Keratinocyte (primary cell): Measurements from ENCODE around the gene CACNG3. TPM values are rescaled to one million over a fixed set of nuclear protein-coding genes. Genes with fewer than 3 reads are reported as not detected.

Experiments used
- DNase-seq: peaks from one replicate; pipeline ENCODE4 v3.0.0-alpha.2; 2011; ENCODE audit warnings: low read depth, missing footprints, low spot score
- FAIRE-seq: peaks from 2 replicates; lab custom pipeline; 2011; peaks lifted over from hg19 to GRCh38; lab: Jason Lieb, UNC
- H2AFZ ChIP-seq: 2 replicates; pipeline ENCODE4 v1.6.0; 2012; ENCODE audit warnings: low read length, control low read depth, inconsistent platforms; ENCODE audit not compliant: control insufficient read depth
- H3K27ac ChIP-seq: 2 replicates; pipeline ENCODE4 v1.5.1; 2011; ENCODE audit warnings: low read length; ENCODE audit not compliant: control insufficient read depth, insufficient read depth
- H3K27me3 ChIP-seq: 3 replicates; pipeline ENCODE4 v1.6.0; 2011; ENCODE audit warnings: low read length; ENCODE audit not compliant: control insufficient read depth, insufficient read depth; ENCODE audit errors: extremely low read depth
- H3K36me3 ChIP-seq, 2 experiments: 2 replicates in 1 of 2; 3 replicates in 1 of 2; pipeline ENCODE4 v1.5.1; 2011; ENCODE audit warnings: low read length in 2 of 2, mild to moderate bottlenecking in 1 of 2; ENCODE audit not compliant: control insufficient read depth in 2 of 2, insufficient read depth in 2 of 2; ENCODE audit errors: extremely low read depth in 1 of 2
- H3K4me1 ChIP-seq: 3 replicates; pipeline ENCODE4 v1.5.1; 2011; ENCODE audit warnings: low read length; ENCODE audit not compliant: control insufficient read depth, insufficient read depth; ENCODE audit errors: extremely low read depth
- H3K4me2 ChIP-seq: 3 replicates; pipeline ENCODE4 v1.6.0; 2011; ENCODE audit warnings: low read depth, low read length; ENCODE audit not compliant: control insufficient read depth, insufficient read depth; ENCODE audit errors: extremely low read depth
- H3K4me3 ChIP-seq, 3 experiments: fragments of 200-600 bp in 1 of 3; sonication (generic) in 1 of 3; 2 replicates in 2 of 3; 3 replicates in 1 of 3; pipeline ENCODE4 v1.5.1; 2011 to 2016; ENCODE audit warnings: low read length in 3 of 3, mild to moderate bottlenecking in 3 of 3, control low read depth in 2 of 3, inconsistent platforms in 1 of 3, low read depth in 1 of 3, mixed read lengths in 1 of 3, mixed run types in 1 of 3, moderate library complexity in 1 of 3; ENCODE audit not compliant: control insufficient read depth in 2 of 3, insufficient read depth in 2 of 3; ENCODE audit errors: extremely low read depth in 1 of 3
- H3K79me2 ChIP-seq: 2 replicates; pipeline ENCODE4 v1.6.0; 2012; ENCODE audit warnings: low read length; ENCODE audit not compliant: control insufficient read depth, insufficient read depth
- H3K9ac ChIP-seq: 3 replicates; pipeline ENCODE4 v1.6.0; 2011; ENCODE audit warnings: low read length; ENCODE audit not compliant: control insufficient read depth, insufficient read depth; ENCODE audit errors: extremely low read depth
- H3K9me1 ChIP-seq: 3 replicates; pipeline ENCODE4 v1.6.0; 2011; ENCODE audit warnings: low read length; ENCODE audit not compliant: control insufficient read depth, insufficient read depth; ENCODE audit errors: extremely low read depth
- H3K9me3 ChIP-seq: 2 replicates; pipeline ENCODE4 v1.5.1; 2012; ENCODE audit warnings: low read depth, low read length; ENCODE audit not compliant: control insufficient read depth
- H4K20me1 ChIP-seq: 3 replicates; pipeline ENCODE4 v1.6.0; 2011; ENCODE audit warnings: low read length; ENCODE audit not compliant: control insufficient read depth, insufficient read depth; ENCODE audit errors: extremely low read depth
- CTCF ChIP-seq, 3 experiments: IDR thresholded peaks in 1 of 3; conservative IDR thresholded peaks in 1 of 3; optimal IDR thresholded peaks in 1 of 3; 2 replicates in 2 of 3; 3 replicates in 1 of 3; pipeline versions ENCODE3 to v1.5.1; 2011; ENCODE audit warnings: low read length in 3 of 3, mild to moderate bottlenecking in 3 of 3, moderate library complexity in 2 of 3, control low read depth in 1 of 3, inconsistent platforms in 1 of 3; ENCODE audit not compliant: insufficient read depth in 2 of 3; ENCODE audit errors: extremely low read depth in 1 of 3
- EZH2 ChIP-seq: IDR thresholded peaks from one replicate; pipeline ENCODE4 v1.6.1; 2012; ENCODE audit warnings: inconsistent platforms, mild to moderate bottlenecking, low read length, moderate library complexity
- dilution Hi-C: fragments of 300-500 bp; cut with MboI; formaldehyde crosslinking; loops from one replicate; pipeline ENCODE4 v1.7.0; 2020; ENCODE audit warnings: low sequenced_read_pairs; ENCODE audit not compliant: extremely low pct_ligation_motif_present
- polyA plus RNA-seq, 5 experiments: library from polyadenylated mRNA; depleted of rRNA in 3 of 5; stranded (reverse) in 3 of 5; stranded (forward) in 1 of 5; unstranded in 1 of 5; fragments of >200 nt; gene quantifications; 1 replicate in 1 of 5; 2 replicates in 3 of 5; 3 replicates in 1 of 5; pipeline versions ENCODE4 v1.2.1 to v1.2.3, GENCODE V29; 2011 to 2012; ENCODE audit warnings: missing spikeins in 2 of 5, low read depth in 1 of 5, low replicate concordance in 1 of 5

Gene CACNG3
- polyA plus RNA-seq, 1 donor (not counting 4 experiments of a cell fraction or from before 2014, with no cell fraction given): not detected

DNA sequence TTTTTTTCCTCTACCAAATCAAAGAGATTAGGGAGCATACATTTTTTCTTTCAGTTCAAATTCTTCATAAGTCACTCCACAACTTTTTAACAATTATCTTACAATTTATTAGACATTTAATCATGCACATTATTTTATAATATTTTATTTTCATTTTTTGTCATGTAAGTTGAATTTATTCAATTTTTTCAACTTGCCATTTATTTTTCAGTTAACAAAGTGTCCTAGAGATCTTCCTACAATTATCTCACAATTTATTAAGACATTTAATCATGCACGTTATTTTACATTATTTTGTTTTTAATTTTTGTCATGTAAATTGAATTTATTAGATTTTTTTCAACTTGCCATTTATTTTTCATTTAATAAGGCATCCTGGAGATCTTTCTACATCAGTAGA is 16.2 kb downstream of the CACNG3 start:
- FAIRE-seq (no peak), DNase-seq (no peak)
- Histone ChIP-seq H4K20me1 (no peaks in the 10 kb centered on the region), H3K4me1 (no peaks in the 10 kb centered on the region), H3K4me2 (no peak overlapping the region), H3K27me3 (no peaks in the 10 kb centered on the region), H2AFZ (no peak overlapping the region), H3K9ac (no peak overlapping the region), H3K36me3 (no peaks in the 10 kb centered on the region), H3K9me3 (peaks cover 4% of the 10 kb centered on the region), H3K79me2 (no peaks in the 10 kb centered on the region), H3K9me1 (no peaks in the 10 kb centered on the region), H3K4me3 (no peak overlapping the region), H3K27ac (no peak overlapping the region)
- TF ChIP-seq CTCF (optimal IDR thresholded peaks at IDR 0.05 in 1 of 3, IDR thresholded peaks at IDR 0.05 in 1 of 3, conservative IDR thresholded peaks at IDR 0.05 in 1 of 3; ENCODE audit: extremely low read depth in 1 of 3, insufficient read depth in 2 of 3, low read length in 3 of 3) (no peak), EZH2 (no peak)
- dilution Hi-C loops: no loop called here

GRCh38 chr16:24273508-24274182 is 17.5 kb downstream of the CACNG3 start:
- Histone ChIP-seq H3K4me2 (no peak overlapping the region), H3K4me1 (no peaks in the 10 kb centered on the region), H3K4me3 (no peak overlapping the region), H3K9ac (no peak overlapping the region), H2AFZ (no peak overlapping the region), H3K27ac (no peak overlapping the region), H3K36me3 (no peaks in the 10 kb centered on the region), H3K79me2 (no peaks in the 10 kb centered on the region), H3K9me3 (peaks cover 4% of the 10 kb centered on the region), H4K20me1 (no peaks in the 10 kb centered on the region), H3K9me1 (no peaks in the 10 kb centered on the region), H3K27me3 (no peaks in the 10 kb centered on the region)
- no peak for TF ChIP-seq EZH2
- no peak for TF ChIP-seq CTCF (optimal IDR thresholded peaks at IDR 0.05 in 1 of 3, IDR thresholded peaks at IDR 0.05 in 1 of 3, conservative IDR thresholded peaks at IDR 0.05 in 1 of 3; ENCODE audit: extremely low read depth in 1 of 3, insufficient read depth in 2 of 3, low read length in 3 of 3)
- DNase-seq (no peak), FAIRE-seq (no peak)
- dilution Hi-C loops: no loop called here
